OCI-LY7 (cell line): ENCODE data around the gene DISC1. TPM values are rescaled to one million over a fixed set of nuclear protein-coding genes. Genes with fewer than 3 reads are reported as not detected.

ENCODE experiments used
- BruUV-seq: library from RNA; stranded (reverse); fragments of 400-500 nt; replicated peaks from 2 replicates; lab custom pipeline; 2021; lab: Mats Ljungman, UMichigan
- CTCF ChIA-PET: fragments of 300-600 bp; sonication (Branson Sonifier 250); formaldehyde crosslinking; loops from one replicate; lab custom pipeline; 2022; ENCODE audit warnings: antibody characterized with exemption; ENCODE audit not compliant: unreplicated experiment; lab: Charles Lee
- POLR2A ChIA-PET: fragments of 300-600 bp; sonication (Branson Sonifier 250); formaldehyde crosslinking; loops from one replicate; lab custom pipeline; 2022; ENCODE audit warnings: antibody characterized with exemption; lab: Charles Lee
- DNase-seq: peaks from one replicate; pipeline ENCODE4 v3.0.0-alpha.2; 2015; ENCODE audit warnings: low spot score
- H2AFZ ChIP-seq: fragments of 200-600 bp; sonication (generic), shearing (Covaris generic); 2 replicates; pipeline ENCODE4 v1.6.1; 2014; ENCODE audit warnings: mild to moderate bottlenecking, antibody characterized with exemption, low read length, moderate library complexity
- H3K27ac ChIP-seq: fragments of 200-600 bp; sonication (generic); 2 replicates; pipeline ENCODE4 v1.5.1; 2014; ENCODE audit warnings: mixed run types, low read depth, mild to moderate bottlenecking, moderate library complexity, low read length, inconsistent platforms; ENCODE audit not compliant: poor library complexity, severe bottlenecking
- H3K36me3 ChIP-seq: fragments of 200-600 bp; sonication (generic); 2 replicates; pipeline ENCODE4 v1.6.1; 2014; ENCODE audit warnings: mild to moderate bottlenecking, antibody characterized with exemption, low read length, moderate library complexity, mixed read lengths; ENCODE audit not compliant: insufficient read depth
- H3K4me1 ChIP-seq: fragments of 200-600 bp; sonication (generic); 2 replicates; pipeline ENCODE4 v1.5.1; 2014; ENCODE audit warnings: mild to moderate bottlenecking, low read length; ENCODE audit not compliant: insufficient read depth, poor library complexity, severe bottlenecking
- H3K4me2 ChIP-seq: fragments of 200-600 bp; sonication (generic); 2 replicates; pipeline ENCODE4 v1.6.1; 2014; ENCODE audit warnings: mild to moderate bottlenecking, low read length
- H3K4me3 ChIP-seq: fragments of 200-600 bp; sonication (generic); 2 replicates; pipeline ENCODE4 v1.5.1; 2014; ENCODE audit warnings: mild to moderate bottlenecking, low read depth, low read length; ENCODE audit not compliant: poor library complexity, severe bottlenecking
- H3K79me2 ChIP-seq: fragments of 200-600 bp; sonication (generic); 2 replicates; pipeline ENCODE4 v1.6.1; 2016; ENCODE audit warnings: low read depth, mild to moderate bottlenecking, low read length, moderate library complexity, mixed read lengths; ENCODE audit not compliant: insufficient read depth
- H3K9me2 ChIP-seq: fragments of 200-600 bp; sonication (generic); 2 replicates; pipeline ENCODE4 v1.6.1; 2016; ENCODE audit warnings: mild to moderate bottlenecking, low read length, mixed read lengths; ENCODE audit not compliant: insufficient read depth
- H3K9me3 ChIP-seq: fragments of 200-600 bp; sonication (generic); 2 replicates; pipeline ENCODE4 v1.6.1; 2014; ENCODE audit warnings: mild to moderate bottlenecking, mixed run types, low read length, mixed read lengths
- H4K20me1 ChIP-seq: fragments of 200-600 bp; sonication (generic); 2 replicates; pipeline ENCODE4 v1.6.1; 2014; ENCODE audit warnings: mild to moderate bottlenecking, antibody characterized with exemption, low read length, moderate library complexity, mixed read lengths; ENCODE audit not compliant: insufficient read depth
- EZH2phosphoT487 ChIP-seq: fragments of 200-600 bp; sonication (generic); IDR thresholded peaks from 2 replicates; pipeline ENCODE4 v1.6.1; 2018; ENCODE audit warnings: low read depth, borderline replicate concordance, mild to moderate bottlenecking, mixed run types, antibody characterized with exemption, low read length, moderate library complexity, mixed read lengths
- intact Hi-C: fragments of 100-400 bp; cut with micrococcal nuclease; formaldehyde crosslinking; loops from one replicate; pipeline ENCODE4 v1.10.0; 2022; ENCODE audit not compliant: unreplicated experiment
- total RNA-seq, 2 experiments: library from RNA; depleted of rRNA in 1 of 2; stranded (reverse); fragments of >200 nt in 1 of 2; shearing (Covaris generic) in 1 of 2; gene quantifications; 2 replicates each; pipeline ENCODE4 v1.2.3, GENCODE V29; 2014 to 2022
- TF ChIP-seq, protein P1 (sequence below): fragments of 200-600 bp; sonication (generic); conservative IDR thresholded peaks from 2 replicates; pipeline ENCODE4 v1.5.1; 2014; ENCODE audit warnings: mild to moderate bottlenecking, antibody characterized with exemption, low read length, moderate library complexity, mixed read lengths

Gene DISC1
- total RNA-seq, 2 experiments from 2014 or later: 0.91 TPM; not detected in 1

DNA sequence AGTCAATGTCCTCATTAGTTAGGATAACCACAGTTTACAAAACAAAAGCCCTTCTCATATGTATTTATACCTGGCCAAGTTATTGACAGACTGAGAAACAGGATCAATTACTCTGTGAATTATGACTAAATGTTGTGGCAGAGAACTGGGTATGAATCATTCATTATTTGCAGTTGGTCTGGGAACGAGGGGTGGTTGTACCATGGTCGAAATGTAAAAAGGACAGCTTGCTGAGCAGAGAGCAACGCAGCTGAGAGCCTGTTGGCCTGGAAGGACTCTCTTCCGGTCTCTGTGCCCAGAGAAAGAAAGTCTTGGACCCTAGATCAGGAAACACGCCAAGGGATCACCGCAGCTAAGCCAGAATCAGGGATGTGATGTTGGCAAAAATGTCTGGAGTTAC lies 169.6 kb downstream of the DISC1 start:
- no TSS peak for BruUV-seq
- Histone ChIP-seq H2AFZ (no peak overlapping the region), H3K9me2 (no peaks in the 10 kb centered on the region), H3K79me2 (no peaks in the 10 kb centered on the region), H3K4me2 (no peak overlapping the region), H3K4me3 (no peak overlapping the region), H3K27ac (no peak overlapping the region), H3K36me3 (no peaks in the 10 kb centered on the region), H3K4me1 (no peaks in the 10 kb centered on the region), H4K20me1 (no peaks in the 10 kb centered on the region), H3K9me3 (0 out of 2 replicates have a peak, but pooled peaks cover 4% of the 10 kb centered on the region)
- ChIA-PET POLR2A (no interaction called here), CTCF (no interaction called here)
- DNase-seq: no peak
- intact Hi-C loops: no loop called here
- TF ChIP-seq EZH2phosphoT487: no peak
- TF ChIP-seq, protein P1, sequence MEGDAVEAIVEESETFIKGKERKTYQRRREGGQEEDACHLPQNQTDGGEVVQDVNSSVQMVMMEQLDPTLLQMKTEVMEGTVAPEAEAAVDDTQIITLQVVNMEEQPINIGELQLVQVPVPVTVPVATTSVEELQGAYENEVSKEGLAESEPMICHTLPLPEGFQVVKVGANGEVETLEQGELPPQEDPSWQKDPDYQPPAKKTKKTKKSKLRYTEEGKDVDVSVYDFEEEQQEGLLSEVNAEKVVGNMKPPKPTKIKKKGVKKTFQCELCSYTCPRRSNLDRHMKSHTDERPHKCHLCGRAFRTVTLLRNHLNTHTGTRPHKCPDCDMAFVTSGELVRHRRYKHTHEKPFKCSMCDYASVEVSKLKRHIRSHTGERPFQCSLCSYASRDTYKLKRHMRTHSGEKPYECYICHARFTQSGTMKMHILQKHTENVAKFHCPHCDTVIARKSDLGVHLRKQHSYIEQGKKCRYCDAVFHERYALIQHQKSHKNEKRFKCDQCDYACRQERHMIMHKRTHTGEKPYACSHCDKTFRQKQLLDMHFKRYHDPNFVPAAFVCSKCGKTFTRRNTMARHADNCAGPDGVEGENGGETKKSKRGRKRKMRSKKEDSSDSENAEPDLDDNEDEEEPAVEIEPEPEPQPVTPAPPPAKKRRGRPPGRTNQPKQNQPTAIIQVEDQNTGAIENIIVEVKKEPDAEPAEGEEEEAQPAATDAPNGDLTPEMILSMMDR: no peak

DNA sequence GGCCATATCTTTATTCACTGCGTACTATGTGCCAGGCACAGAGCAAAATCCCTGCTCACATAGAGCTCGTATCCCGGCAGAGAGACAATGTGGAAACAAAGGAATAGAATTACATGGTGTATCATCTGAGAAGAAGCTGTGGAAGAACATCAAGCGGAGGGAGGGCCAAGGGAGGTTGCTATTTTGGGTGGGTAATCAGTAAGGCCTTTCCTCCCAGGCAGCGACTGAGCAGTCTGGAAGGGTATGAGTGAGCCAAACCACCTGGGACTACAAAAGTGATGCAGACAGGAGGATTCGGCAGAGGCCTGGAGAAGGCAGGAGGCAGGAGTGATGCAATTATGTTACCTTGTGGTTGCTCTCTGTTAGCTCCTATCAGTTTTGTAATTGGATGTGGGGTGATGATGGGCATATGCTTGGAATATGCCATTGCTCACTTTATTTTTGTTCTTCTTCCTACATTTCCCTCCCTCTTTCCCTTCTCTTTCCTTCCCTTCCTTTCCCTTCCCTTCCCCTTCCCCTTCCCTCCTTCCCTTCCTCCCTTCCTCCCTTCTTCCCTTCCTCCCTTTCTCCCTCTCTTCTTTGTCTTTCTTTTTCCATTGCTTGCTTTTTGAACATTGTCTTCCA lies 172.9 kb downstream of the DISC1 start:
- Histone ChIP-seq H3K4me1 (no peaks in the 10 kb centered on the region), H3K9me3 (0 out of 2 replicates have a peak, but pooled peaks cover 4% of the 10 kb centered on the region), H3K4me3 (no peak overlapping the region), H3K36me3 (no peaks in the 10 kb centered on the region), H3K79me2 (no peaks in the 10 kb centered on the region), H3K9me2 (no peaks in the 10 kb centered on the region), H3K4me2 (no peak overlapping the region), H3K27ac (no peak overlapping the region), H2AFZ (no peak overlapping the region), H4K20me1 (no peaks in the 10 kb centered on the region)
- no TSS peak for BruUV-seq
- POLR2A ChIA-PET: no interaction called here
- no peak for DNase-seq
- no peak for TF ChIP-seq EZH2phosphoT487
- TF ChIP-seq, protein P1: no peak
- CTCF ChIA-PET: no interaction called here
- intact Hi-C loops: no loop called here

DNA sequence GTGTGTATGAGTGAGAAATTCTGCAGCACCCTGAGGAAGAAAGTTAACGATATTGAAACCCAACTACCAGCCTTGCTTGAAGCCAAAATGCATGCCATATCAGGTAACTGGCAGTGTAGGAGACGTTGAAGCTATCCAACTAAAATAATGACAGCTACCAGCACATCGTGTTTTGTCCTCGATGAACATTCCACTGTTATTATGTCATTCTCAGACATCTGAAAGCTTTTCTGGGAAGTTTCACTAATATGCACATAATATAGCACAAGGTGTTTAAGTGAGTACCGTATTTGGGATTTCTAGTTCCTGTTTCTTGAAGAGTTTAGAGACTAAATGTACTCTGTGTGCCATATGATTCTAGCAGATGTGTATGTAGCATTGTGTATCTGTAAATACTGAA lies 173.5 kb downstream of the DISC1 start:
- ChIA-PET CTCF (no interaction called here), POLR2A (no interaction called here)
- intact Hi-C loops: no loop called here
- Histone ChIP-seq H3K9me3 (0 out of 2 replicates have a peak, but pooled peaks cover 4% of the 10 kb centered on the region), H3K79me2 (no peaks in the 10 kb centered on the region), H3K36me3 (no peaks in the 10 kb centered on the region), H3K4me3 (no peak overlapping the region), H3K9me2 (no peaks in the 10 kb centered on the region), H3K27ac (no peak overlapping the region), H3K4me1 (no peaks in the 10 kb centered on the region), H3K4me2 (no peak overlapping the region), H2AFZ (no peak overlapping the region), H4K20me1 (no peaks in the 10 kb centered on the region)
- DNase-seq: no peak
- TF ChIP-seq EZH2phosphoT487: no peak
- TF ChIP-seq, protein P1: no peak
- BruUV-seq: no TSS peak
